PC-3 (cell line): ENCODE results near the gene RBMS3.

Experiments
- EZH2 ChIP-seq: fragments of 300-600 bp; sonication (generic); IDR thresholded peaks from one replicate; pipeline ENCODE4 v1.6.1; 2017; ENCODE audit warnings: antibody characterized with exemption, mild to moderate bottlenecking, low read length; ENCODE audit not compliant: unreplicated experiment
- TF ChIP-seq, protein P1 (sequence below): fragments of 300-600 bp; sonication (generic); conservative IDR thresholded peaks from 2 replicates; pipeline ENCODE4 v1.5.1; 2017; ENCODE audit warnings: antibody characterized with exemption, low read depth, mild to moderate bottlenecking, low read length

- TF ChIP-seq, protein P1, sequence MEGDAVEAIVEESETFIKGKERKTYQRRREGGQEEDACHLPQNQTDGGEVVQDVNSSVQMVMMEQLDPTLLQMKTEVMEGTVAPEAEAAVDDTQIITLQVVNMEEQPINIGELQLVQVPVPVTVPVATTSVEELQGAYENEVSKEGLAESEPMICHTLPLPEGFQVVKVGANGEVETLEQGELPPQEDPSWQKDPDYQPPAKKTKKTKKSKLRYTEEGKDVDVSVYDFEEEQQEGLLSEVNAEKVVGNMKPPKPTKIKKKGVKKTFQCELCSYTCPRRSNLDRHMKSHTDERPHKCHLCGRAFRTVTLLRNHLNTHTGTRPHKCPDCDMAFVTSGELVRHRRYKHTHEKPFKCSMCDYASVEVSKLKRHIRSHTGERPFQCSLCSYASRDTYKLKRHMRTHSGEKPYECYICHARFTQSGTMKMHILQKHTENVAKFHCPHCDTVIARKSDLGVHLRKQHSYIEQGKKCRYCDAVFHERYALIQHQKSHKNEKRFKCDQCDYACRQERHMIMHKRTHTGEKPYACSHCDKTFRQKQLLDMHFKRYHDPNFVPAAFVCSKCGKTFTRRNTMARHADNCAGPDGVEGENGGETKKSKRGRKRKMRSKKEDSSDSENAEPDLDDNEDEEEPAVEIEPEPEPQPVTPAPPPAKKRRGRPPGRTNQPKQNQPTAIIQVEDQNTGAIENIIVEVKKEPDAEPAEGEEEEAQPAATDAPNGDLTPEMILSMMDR: no peak
- TF ChIP-seq EZH2: no peak
These were observed 465.4 kb downstream of the RBMS3 start for GRCh38 chr3:29746163-29746760.
